Measurements from ENCODE around the gene DCAKD. TPM values are rescaled to one million over a fixed set of nuclear protein-coding genes. Genes with fewer than 3 reads are reported as not detected.

The DCAKD gene
- total and polyA plus RNA-seq, 10 of the 15 experiments (the other 5 are each of a cell fraction or from before 2014, with no cell fraction given) = 11.6 to 62.7 (median 38.3) TPM

DNA sequence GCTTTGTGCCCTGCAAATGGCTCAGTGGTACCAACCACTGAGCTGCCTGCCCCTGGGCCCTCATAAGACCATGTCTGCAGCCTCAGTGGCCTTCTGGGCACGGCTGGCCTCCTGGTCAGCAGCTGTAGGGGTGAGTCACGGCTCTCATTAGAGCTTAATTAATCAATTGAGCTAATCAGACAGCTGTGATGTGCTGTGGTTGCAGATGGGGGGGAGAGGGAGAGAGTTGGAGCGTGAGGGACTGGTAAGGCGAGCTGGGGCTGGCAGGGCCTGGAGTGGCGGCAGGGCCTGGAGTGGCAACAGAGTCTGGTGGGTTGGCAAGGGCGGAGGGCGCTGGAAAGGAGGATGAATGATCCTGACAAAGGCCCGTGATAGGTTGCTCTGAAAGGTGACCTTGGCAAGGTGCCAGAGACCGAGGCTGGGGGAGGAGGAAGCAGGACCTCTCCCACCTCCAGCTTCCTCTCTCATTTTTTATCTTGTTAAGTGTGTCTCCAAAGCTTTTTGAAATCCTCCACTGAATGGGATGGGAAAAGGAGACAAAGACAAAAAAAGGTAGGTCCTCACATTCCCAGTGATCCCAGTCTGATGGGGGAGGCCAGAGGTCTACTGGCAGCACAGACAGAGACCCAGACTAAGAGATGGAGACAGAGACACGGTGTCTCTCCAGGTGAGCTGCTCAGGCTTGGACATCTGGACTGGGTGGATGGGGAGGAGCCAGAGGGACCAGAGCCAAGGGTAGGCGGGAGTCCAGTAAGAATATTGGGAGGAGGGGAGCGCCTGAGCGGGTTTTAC, 41.6 kb downstream of the DCAKD start (continued):
- TF ChIP-seq REST (IDR thresholded peaks at IDR 0.05; ENCODE audit: low read depth, low read length) = no peak
- no peak for TF ChIP-seq BACH1 (IDR thresholded peaks at IDR 0.05; ENCODE audit: borderline replicate concordance)
- TF ChIP-seq MYB (IDR thresholded peaks at IDR 0.05; ENCODE audit: borderline replicate concordance, low read depth, low read length) = no peak
- no peak for TF ChIP-seq EED (IDR thresholded peaks at IDR 0.05; ENCODE audit: low read depth)
- no peak for TF ChIP-seq MYC (IDR thresholded peaks at IDR 0.05; ENCODE audit: insufficient read depth, insufficient read length, insufficient replicate concordance, low read length, severe bottlenecking)
- no peak for TF ChIP-seq HSF1 (IDR thresholded peaks at IDR 0.05; ENCODE audit: low read depth, low read length)
- TF ChIP-seq BRCA1 (IDR thresholded peaks at IDR 0.05; ENCODE audit: low read depth, low read length) = no peak
- TF ChIP-seq IKZF1 (conservative IDR thresholded peaks at IDR 0.05) = no peak
- no peak for TF ChIP-seq RAD21 (IDR thresholded peaks at IDR 0.05; ENCODE audit: insufficient read depth, low read depth, low read length)
- no peak for TF ChIP-seq JUNB (IDR thresholded peaks at IDR 0.05)
- TF ChIP-seq NR2C2 (IDR thresholded peaks at IDR 0.05; ENCODE audit: borderline replicate concordance, control insufficient read depth, insufficient read length, low read depth) = no peak
- TF ChIP-seq IRF4 (IDR thresholded peaks at IDR 0.05; ENCODE audit: low read depth, low read length) = no peak
- TF ChIP-seq CBFB (IDR thresholded peaks at IDR 0.05; ENCODE audit: low read depth) = no peak
- no peak for TF ChIP-seq MTA3 (IDR thresholded peaks at IDR 0.05; ENCODE audit: borderline replicate concordance, low read length)
